ENCODE results near the gene FARP1. TPM values are rescaled to one million over a fixed set of nuclear protein-coding genes. Genes with fewer than 3 reads are reported as not detected.

Gene FARP1
- total and polyA plus RNA-seq, 2 experiments from 2014 or later: 43.2 to 44.2 TPM

GRCh38 chr13:98450026-98450425 lies 307.1 kb downstream of the FARP1 start:
- Histone ChIP-seq H3K27ac (peak overlapping the region; percentile 42), H3K36me3 (peaks cover 12% of the 10 kb centered on the region), H3K4me1 (ENCODE audit: low read depth) (peaks cover 10% of the 10 kb centered on the region), H3K9me3 (ENCODE audit: low read depth) (no peaks in the 10 kb centered on the region), H3K4me3 (no peak overlapping the region), H3K27me3 (no peaks in the 10 kb centered on the region)
- TF ChIP-seq, protein P1, sequence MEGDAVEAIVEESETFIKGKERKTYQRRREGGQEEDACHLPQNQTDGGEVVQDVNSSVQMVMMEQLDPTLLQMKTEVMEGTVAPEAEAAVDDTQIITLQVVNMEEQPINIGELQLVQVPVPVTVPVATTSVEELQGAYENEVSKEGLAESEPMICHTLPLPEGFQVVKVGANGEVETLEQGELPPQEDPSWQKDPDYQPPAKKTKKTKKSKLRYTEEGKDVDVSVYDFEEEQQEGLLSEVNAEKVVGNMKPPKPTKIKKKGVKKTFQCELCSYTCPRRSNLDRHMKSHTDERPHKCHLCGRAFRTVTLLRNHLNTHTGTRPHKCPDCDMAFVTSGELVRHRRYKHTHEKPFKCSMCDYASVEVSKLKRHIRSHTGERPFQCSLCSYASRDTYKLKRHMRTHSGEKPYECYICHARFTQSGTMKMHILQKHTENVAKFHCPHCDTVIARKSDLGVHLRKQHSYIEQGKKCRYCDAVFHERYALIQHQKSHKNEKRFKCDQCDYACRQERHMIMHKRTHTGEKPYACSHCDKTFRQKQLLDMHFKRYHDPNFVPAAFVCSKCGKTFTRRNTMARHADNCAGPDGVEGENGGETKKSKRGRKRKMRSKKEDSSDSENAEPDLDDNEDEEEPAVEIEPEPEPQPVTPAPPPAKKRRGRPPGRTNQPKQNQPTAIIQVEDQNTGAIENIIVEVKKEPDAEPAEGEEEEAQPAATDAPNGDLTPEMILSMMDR (IDR thresholded peaks at IDR 0.05; ENCODE audit: low read depth, low read length): no peak
- no peak for DNase-seq (ENCODE audit: low read depth in 1 of 2, low spot score in 1 of 2)

DNA sequence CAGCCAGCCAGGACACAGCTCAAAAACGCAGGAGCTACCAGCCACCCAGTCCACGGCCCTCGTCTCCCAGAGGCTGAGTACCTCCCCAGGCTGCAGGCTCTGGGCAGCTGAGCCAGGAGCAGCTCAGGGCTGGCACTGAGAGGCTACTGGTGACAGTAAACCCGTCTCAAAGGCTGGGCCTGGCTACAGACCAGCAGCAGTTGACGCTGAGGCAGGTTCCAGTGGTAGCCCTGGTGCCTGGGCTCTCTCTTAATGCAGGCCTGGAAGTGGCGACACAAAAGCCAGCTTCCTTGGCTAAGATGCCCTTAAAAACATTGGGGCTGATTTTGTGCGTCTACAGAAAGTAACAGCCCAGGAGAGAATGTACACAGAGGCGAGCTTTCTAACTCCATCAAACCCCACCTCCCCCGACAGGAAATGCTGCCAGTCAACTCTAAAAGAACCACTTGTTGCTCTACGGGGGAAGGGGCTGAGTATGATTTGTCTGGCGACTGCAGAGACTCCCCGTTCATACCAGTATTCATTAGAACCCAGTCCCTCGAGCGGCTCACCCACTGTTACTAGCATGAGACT lies 307.7 kb downstream of the FARP1 start:
- Histone ChIP-seq H3K27me3 (no peaks in the 10 kb centered on the region), H3K36me3 (peaks cover 12% of the 10 kb centered on the region), H3K4me3 (no peak overlapping the region), H3K9me3 (ENCODE audit: low read depth) (no peaks in the 10 kb centered on the region), H3K27ac (peak overlapping the region; percentile 36), H3K4me1 (ENCODE audit: low read depth) (peaks cover 10% of the 10 kb centered on the region)
- TF ChIP-seq, protein P1 (IDR thresholded peaks at IDR 0.05; ENCODE audit: low read depth, low read length): no peak
- peak in 1 of 2 donors; percentile 38 for DNase-seq (ENCODE audit: low read depth in 1 of 2, low spot score in 1 of 2)

DNA sequence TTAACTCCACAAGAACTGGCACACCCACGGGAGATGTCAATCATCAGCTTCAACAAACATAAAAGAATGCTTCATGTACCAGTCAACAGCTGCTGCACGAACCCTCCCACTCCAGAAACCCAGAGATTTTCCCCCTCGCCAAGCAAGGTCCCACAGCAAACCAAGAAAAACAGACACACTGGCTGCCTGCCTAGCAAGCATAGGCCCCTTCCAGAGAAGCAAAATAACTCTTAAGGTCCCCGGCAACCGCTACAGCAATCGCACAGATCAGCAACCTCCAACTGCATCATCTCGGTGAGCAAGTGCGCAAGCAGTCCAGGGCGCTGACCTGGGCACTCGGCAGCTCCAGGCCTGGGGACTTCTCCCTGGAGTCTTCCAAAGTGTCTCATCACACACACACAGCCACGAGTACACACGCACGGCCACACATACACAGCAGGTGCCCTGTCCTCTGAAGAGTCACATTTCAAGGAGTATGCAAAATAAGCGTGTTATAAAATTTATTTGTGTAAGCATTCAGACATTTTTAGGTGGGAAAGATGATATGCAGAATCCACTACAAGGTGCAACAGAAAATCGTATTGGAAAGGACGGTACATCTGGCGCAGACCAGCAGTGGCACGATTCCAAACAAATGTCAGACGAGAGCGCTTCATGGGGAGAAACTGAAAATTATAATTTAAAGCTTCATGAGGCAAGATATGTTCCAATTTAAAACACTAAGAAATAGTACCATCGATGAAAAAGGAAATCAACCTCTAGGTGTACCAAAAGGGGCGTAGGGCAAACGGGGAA lies 309.0 kb downstream of the FARP1 start:
- no peak overlapping the region for H3K4me3 ChIP-seq
- peaks cover 10% of the 10 kb centered on the region for H3K4me1 ChIP-seq (ENCODE audit: low read depth)
- no peaks in the 10 kb centered on the region for H3K27me3 ChIP-seq
- TF ChIP-seq, protein P1 (IDR thresholded peaks at IDR 0.05; ENCODE audit: low read depth, low read length): no peak
- H3K9me3 ChIP-seq (ENCODE audit: low read depth): no peaks in the 10 kb centered on the region
- no peak overlapping the region for H3K27ac ChIP-seq
- H3K36me3 ChIP-seq: peaks cover 20% of the 10 kb centered on the region
- peak in 1 of 2 donors; percentile 22 for DNase-seq (ENCODE audit: low read depth in 1 of 2, low spot score in 1 of 2)

DNA sequence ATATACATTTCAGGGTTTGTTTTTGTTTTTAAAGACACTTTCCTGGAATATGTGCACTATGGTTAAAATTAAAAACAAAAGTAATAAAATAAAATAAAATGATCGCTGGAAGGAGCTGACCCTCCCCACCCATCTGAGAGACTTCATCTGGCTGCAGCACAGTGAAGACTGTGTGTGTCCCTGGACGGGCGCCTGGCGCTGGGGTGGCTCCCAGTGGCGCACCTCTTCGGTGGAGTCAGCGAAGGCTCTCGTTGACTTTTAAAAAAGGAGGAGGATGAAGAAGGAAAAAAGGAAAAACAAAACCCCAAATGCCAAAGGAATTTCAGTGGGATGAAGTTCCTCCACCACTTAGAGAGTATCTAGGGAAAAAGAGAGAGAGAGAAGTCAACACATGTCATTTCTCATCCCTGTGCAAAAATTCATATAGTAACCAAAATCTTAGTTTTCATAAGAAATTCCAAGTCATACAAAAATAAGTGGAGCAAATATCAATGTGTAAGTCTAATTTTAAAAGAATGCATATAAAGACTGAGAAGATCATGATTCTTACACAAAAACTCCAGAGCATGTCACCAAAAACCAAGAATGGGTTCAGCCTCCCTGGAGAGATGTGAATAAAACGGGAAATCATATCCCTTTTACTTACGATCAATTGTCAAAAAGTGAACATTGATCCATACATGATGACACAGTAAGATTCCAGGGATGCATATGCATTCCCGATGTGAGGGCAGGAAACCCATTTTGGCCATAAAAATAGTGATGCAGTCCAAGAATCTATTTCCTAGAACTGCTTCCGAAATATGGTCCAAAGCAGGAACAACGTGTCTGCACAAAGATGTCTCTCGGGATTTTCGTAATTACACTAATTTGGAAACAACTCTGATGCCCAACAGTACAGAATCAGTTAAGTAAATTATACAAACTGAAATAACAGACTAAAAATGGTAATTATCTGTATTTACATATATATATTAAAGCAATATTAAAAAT lies 310.3 kb downstream of the FARP1 start:
- Histone ChIP-seq H3K27me3 (no peaks in the 10 kb centered on the region), H3K4me3 (no peak overlapping the region), H3K27ac (no peak overlapping the region), H3K9me3 (ENCODE audit: low read depth) (no peaks in the 10 kb centered on the region), H3K36me3 (peaks cover 21% of the 10 kb centered on the region), H3K4me1 (ENCODE audit: low read depth) (peaks cover 10% of the 10 kb centered on the region)
- TF ChIP-seq, protein P1 (IDR thresholded peaks at IDR 0.05; ENCODE audit: low read depth, low read length): no peak
- DNase-seq (ENCODE audit: low read depth in 1 of 2, low spot score in 1 of 2): no peak

- Histone ChIP-seq H3K4me1 (ENCODE audit: low read depth) (peaks cover 10% of the 10 kb centered on the region), H3K27me3 (no peaks in the 10 kb centered on the region), H3K36me3 (peaks cover 21% of the 10 kb centered on the region), H3K27ac (no peak overlapping the region), H3K4me3 (no peak overlapping the region), H3K9me3 (ENCODE audit: low read depth) (no peaks in the 10 kb centered on the region)
- TF ChIP-seq, protein P1 (IDR thresholded peaks at IDR 0.05; ENCODE audit: low read depth, low read length): no peak
- DNase-seq (ENCODE audit: low read depth in 1 of 2, low spot score in 1 of 2): peak; percentile 20 to 88
Observed at GRCh38 chr13:98454389-98454881, 311.5 kb downstream of the FARP1 start.
